Astrocyte (in vitro differentiated cells and primary cell): ENCODE data around the gene ZNF221. TPM values are rescaled to one million over a fixed set of nuclear protein-coding genes. Genes with fewer than 3 reads are reported as not detected.
"Not testable (repeated sequence)": the region's sequence is repeated elsewhere in the genome, so short reads cannot be mapped to it uniquely, and the experiment has no call there.

ENCODE experiments used
- DNase-seq: peaks from one replicate; pipeline ENCODE4 v3.0.0-alpha.2; 2010; ENCODE audit warnings: low read depth
- FAIRE-seq: peaks from 2 replicates; lab custom pipeline; 2011; peaks lifted over from hg19 to GRCh38; lab: Jason Lieb, UNC
- H2AFZ ChIP-seq: 2 replicates; pipeline ENCODE4 v1.6.0; 2012; ENCODE audit warnings: low read depth, low read length, inconsistent platforms
- H3K27ac ChIP-seq: 2 replicates; pipeline ENCODE4 v1.5.1; 2011; ENCODE audit warnings: low read depth, low read length, inconsistent platforms
- H3K27me3 ChIP-seq: 2 replicates; pipeline ENCODE4 v1.6.0; 2011; ENCODE audit warnings: low read length, inconsistent platforms; ENCODE audit not compliant: insufficient read depth
- H3K36me3 ChIP-seq: 2 replicates; pipeline ENCODE4 v1.5.1; 2011; ENCODE audit warnings: low read length, inconsistent platforms; ENCODE audit not compliant: insufficient read depth
- H3K4me1 ChIP-seq: 2 replicates; pipeline ENCODE4 v1.5.1; 2011; ENCODE audit warnings: low read length, inconsistent platforms; ENCODE audit not compliant: insufficient read depth
- H3K4me2 ChIP-seq: 2 replicates; pipeline ENCODE4 v1.6.0; 2012; ENCODE audit warnings: low read length, inconsistent platforms
- H3K4me3 ChIP-seq: 2 replicates; pipeline ENCODE4 v1.5.1; 2011; ENCODE audit warnings: low read depth, mild to moderate bottlenecking, low read length, inconsistent platforms; ENCODE audit not compliant: insufficient read depth
- H3K79me2 ChIP-seq: 2 replicates; pipeline ENCODE4 v1.6.0; 2012; ENCODE audit warnings: mild to moderate bottlenecking, low read length, inconsistent platforms; ENCODE audit not compliant: insufficient read depth
- H3K9ac ChIP-seq: 2 replicates; pipeline ENCODE4 v1.6.0; 2012; ENCODE audit warnings: mild to moderate bottlenecking, low read length, inconsistent platforms
- H3K9me3 ChIP-seq: 2 replicates; pipeline ENCODE4 v1.5.1; 2012; ENCODE audit warnings: low read depth, mild to moderate bottlenecking, low read length, inconsistent platforms; ENCODE audit not compliant: insufficient read depth
- H4K20me1 ChIP-seq: 2 replicates; pipeline ENCODE4 v1.6.0; 2012; ENCODE audit warnings: low read length, inconsistent platforms; ENCODE audit not compliant: insufficient read depth
- H3K27ac Mint-ChIP-seq: one replicate; pipeline ENCODE4 v1.8.0; 2021; ENCODE audit warnings: mild to moderate bottlenecking, mixed read lengths; ENCODE audit not compliant: unreplicated experiment
- H3K27me3 Mint-ChIP-seq: one replicate; pipeline ENCODE4 v1.8.0; 2021; ENCODE audit warnings: low read depth, mixed read lengths; ENCODE audit not compliant: unreplicated experiment
- H3K36me3 Mint-ChIP-seq: one replicate; pipeline ENCODE4 v1.8.0; 2021; ENCODE audit warnings: low read depth, mixed read lengths; ENCODE audit not compliant: unreplicated experiment
- H3K4me1 Mint-ChIP-seq: one replicate; pipeline ENCODE4 v1.8.0; 2021; ENCODE audit warnings: low read depth, mixed read lengths; ENCODE audit not compliant: unreplicated experiment
- H3K4me3 Mint-ChIP-seq: one replicate; pipeline ENCODE4 v1.8.0; 2021; ENCODE audit warnings: mild to moderate bottlenecking, moderate library complexity, mixed read lengths; ENCODE audit not compliant: unreplicated experiment
- H3K9me3 Mint-ChIP-seq: one replicate; pipeline ENCODE4 v1.8.0; 2021; ENCODE audit warnings: mild to moderate bottlenecking, mixed read lengths; ENCODE audit not compliant: unreplicated experiment
- EZH2 ChIP-seq: IDR thresholded peaks from 2 replicates; pipeline ENCODE4 v1.6.1; 2012; ENCODE audit warnings: mild to moderate bottlenecking, low read length, inconsistent platforms; ENCODE audit not compliant: insufficient read depth
- total RNA-seq: library from RNA; stranded (reverse); gene quantifications from 2 replicates; pipeline ENCODE4 v1.2.1, GENCODE V29; 2021
- TF ChIP-seq, protein P1 (sequence below): IDR thresholded peaks from 2 replicates; pipeline ENCODE4 v1.5.1; 2011; ENCODE audit warnings: low read depth, mild to moderate bottlenecking, inconsistent platforms, low read length, moderate library complexity; ENCODE audit not compliant: insufficient read depth

ZNF221 gene
- total RNA-seq, 1 donor from 2014 or later: 6.6 TPM

DNA sequence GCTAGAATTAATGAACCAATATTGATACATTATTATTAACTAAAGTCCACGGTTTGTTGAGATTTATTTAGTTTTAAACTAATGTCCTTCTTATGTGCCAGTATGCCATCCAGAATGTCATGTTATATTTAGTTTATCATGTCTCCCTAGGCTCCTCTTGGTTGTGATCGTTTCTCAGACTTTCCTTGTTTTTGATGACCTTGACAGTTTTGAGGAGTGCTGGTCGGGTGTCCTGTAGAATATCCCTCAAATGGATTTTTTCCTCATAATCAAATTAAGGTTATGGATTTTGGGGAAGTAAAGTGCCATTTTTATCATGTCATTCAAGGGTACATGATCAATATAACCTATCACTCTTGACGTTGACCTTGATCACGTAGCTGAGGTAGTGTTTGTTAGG is 9.8 kb upstream of the ZNF221 start:
- Histone ChIP-seq H3K9me3 (no peaks in the 10 kb centered on the region), H3K4me1 (no peaks in the 10 kb centered on the region), H3K4me2 (no peak overlapping the region), H2AFZ (no peak overlapping the region), H4K20me1 (no peaks in the 10 kb centered on the region), H3K79me2 (no peaks in the 10 kb centered on the region), H3K4me3 (no peak overlapping the region), H3K9ac (no peak overlapping the region), H3K27ac (no peak overlapping the region), H3K27me3 (no peaks in the 10 kb centered on the region), H3K36me3 (no peaks in the 10 kb centered on the region)
- no peak for TF ChIP-seq EZH2
- TF ChIP-seq, protein P1, sequence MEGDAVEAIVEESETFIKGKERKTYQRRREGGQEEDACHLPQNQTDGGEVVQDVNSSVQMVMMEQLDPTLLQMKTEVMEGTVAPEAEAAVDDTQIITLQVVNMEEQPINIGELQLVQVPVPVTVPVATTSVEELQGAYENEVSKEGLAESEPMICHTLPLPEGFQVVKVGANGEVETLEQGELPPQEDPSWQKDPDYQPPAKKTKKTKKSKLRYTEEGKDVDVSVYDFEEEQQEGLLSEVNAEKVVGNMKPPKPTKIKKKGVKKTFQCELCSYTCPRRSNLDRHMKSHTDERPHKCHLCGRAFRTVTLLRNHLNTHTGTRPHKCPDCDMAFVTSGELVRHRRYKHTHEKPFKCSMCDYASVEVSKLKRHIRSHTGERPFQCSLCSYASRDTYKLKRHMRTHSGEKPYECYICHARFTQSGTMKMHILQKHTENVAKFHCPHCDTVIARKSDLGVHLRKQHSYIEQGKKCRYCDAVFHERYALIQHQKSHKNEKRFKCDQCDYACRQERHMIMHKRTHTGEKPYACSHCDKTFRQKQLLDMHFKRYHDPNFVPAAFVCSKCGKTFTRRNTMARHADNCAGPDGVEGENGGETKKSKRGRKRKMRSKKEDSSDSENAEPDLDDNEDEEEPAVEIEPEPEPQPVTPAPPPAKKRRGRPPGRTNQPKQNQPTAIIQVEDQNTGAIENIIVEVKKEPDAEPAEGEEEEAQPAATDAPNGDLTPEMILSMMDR: no peak
- H3K27me3 Mint-ChIP-seq: peaks cover 7% of the 10 kb centered on the region
- H3K27ac Mint-ChIP-seq: no peak overlapping the region
- H3K4me1 Mint-ChIP-seq: no peaks in the 10 kb centered on the region
- DNase-seq: no peak
- H3K4me3 Mint-ChIP-seq: no peak overlapping the region
- no peaks in the 10 kb centered on the region for H3K36me3 Mint-ChIP-seq
- H3K9me3 Mint-ChIP-seq: no peaks in the 10 kb centered on the region
- FAIRE-seq: no peak

DNA sequence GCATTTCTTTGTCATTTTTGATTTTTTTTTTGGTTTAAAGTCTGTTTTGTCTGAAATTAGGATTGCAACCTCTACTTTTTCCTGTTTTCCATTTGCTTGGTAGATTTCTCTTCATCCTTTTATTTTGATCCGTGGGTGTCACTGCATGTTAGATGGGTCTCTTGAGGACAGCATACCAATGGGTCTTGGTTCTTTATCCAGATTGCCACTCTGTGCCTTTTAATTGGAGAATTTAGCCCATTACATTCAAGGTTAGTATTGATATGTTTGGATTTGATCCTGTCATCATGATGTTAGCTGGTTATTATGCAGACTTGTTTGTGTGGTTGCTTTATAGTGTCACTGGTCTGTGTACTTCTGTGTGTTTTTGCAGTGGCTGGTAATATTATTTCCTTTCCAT is 3.6 kb upstream of the ZNF221 start:
- H3K4me2 ChIP-seq, H4K20me1 ChIP-seq, H3K9me3 ChIP-seq, H3K4me1 Mint-ChIP-seq, H3K4me1 ChIP-seq, H3K36me3 Mint-ChIP-seq, H3K79me2 ChIP-seq, H3K36me3 ChIP-seq, H3K27me3 Mint-ChIP-seq, H3K4me3 Mint-ChIP-seq, H2AFZ ChIP-seq, H3K27ac Mint-ChIP-seq, DNase-seq, H3K27ac ChIP-seq, H3K4me3 ChIP-seq, FAIRE-seq, H3K9ac ChIP-seq, H3K27me3 ChIP-seq: not testable (repeated sequence)
- H3K9me3 Mint-ChIP-seq: peaks cover 21% of the 10 kb centered on the region

DNA sequence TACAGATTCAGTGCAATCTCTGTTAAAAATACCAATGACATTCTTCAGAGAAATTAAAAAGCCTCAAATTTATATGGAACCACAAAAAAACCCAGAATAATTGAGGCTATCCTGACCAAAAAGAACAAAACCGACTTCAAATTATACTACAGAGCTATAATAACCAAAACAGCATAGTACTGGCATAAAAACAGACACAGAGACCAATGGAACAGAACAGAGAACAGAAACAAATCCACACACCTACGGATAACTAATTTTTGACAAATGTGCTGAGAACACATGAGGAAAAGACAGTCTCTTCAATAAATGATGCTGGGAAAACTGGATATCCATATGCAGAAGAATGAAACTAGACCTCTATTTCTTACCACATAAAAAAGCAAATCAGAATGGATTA is 1.2 kb upstream of the ZNF221 start:
- H3K79me2 ChIP-seq, H3K4me1 Mint-ChIP-seq, H3K27me3 ChIP-seq, H3K9ac ChIP-seq, H4K20me1 ChIP-seq, DNase-seq, H3K36me3 ChIP-seq, H3K4me1 ChIP-seq, H3K9me3 ChIP-seq, FAIRE-seq, H3K4me2 ChIP-seq, H3K27ac Mint-ChIP-seq, H3K27me3 Mint-ChIP-seq, H3K4me3 ChIP-seq, H3K36me3 Mint-ChIP-seq, H3K27ac ChIP-seq, H2AFZ ChIP-seq: not testable (repeated sequence)
- peak overlapping the region; percentile 28 for H3K4me3 Mint-ChIP-seq
- H3K9me3 Mint-ChIP-seq: peaks cover 22% of the 10 kb centered on the region

DNA sequence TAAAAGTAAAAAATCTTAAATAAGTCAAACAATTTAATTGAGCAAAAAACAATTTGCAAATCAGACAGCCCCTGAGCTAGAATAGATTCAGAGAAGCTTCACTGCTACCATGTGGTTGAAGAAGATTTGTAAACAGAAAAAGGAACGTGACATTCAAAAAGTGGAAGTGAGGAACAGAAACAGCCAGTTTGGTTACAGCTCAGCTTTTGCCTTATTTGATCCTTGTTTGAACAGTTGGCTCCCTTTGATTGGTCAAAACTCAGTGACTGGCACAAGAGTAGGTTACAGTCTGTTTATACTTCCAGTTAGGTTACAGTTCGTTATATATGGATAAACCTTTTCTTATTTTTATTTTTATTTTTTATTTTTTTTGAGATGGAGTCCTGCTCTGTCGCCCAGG is 5.8 kb downstream of the ZNF221 start:
- H3K27me3 ChIP-seq: no peaks in the 10 kb centered on the region
- H3K4me1 ChIP-seq: no peaks in the 10 kb centered on the region
- Mint-ChIP-seq H3K4me3 (no peak overlapping the region), H3K4me1 (no peaks in the 10 kb centered on the region), H3K27ac (no peak overlapping the region), H3K36me3 (peaks cover 34% of the 10 kb centered on the region), H3K9me3 (peaks cover 20% of the 10 kb centered on the region), H3K27me3 (no peaks in the 10 kb centered on the region)
- H3K36me3 ChIP-seq: peaks cover 3% of the 10 kb centered on the region
- H3K4me2 ChIP-seq: no peak overlapping the region
- TF ChIP-seq, protein P1: no peak
- TF ChIP-seq EZH2: no peak
- no peak overlapping the region for H3K27ac ChIP-seq
- H3K4me3 ChIP-seq: no peak overlapping the region
- H2AFZ ChIP-seq: no peak overlapping the region
- DNase-seq (no peak), FAIRE-seq (no peak)
- H3K79me2 ChIP-seq: peaks cover 5% of the 10 kb centered on the region
- peaks cover 5% of the 10 kb centered on the region for H3K9me3 ChIP-seq
- no peak overlapping the region for H3K9ac ChIP-seq
- no peaks in the 10 kb centered on the region for H4K20me1 ChIP-seq
